Liver (tissue), 9 donors: ENCODE data around the gene CFAP90. TPM values are rescaled to one million over a fixed set of nuclear protein-coding genes. Genes with fewer than 3 reads are reported as not detected.

ENCODE experiments used
- DNase-seq: peaks from one replicate; pipeline ENCODE4 v3.0.0-alpha.2; 2017; ENCODE audit warnings: low spot score
- H3K27ac ChIP-seq, 2 donors: one replicate each; pipeline ENCODE4 v1.7.0; 2013; ENCODE audit warnings: inconsistent platforms in 2 of 2, low read length in 2 of 2, control low read depth in 1 of 2, low read depth in 1 of 2, mild to moderate bottlenecking in 1 of 2
- H3K27me3 ChIP-seq, 4 donors: one replicate each; pipeline versions ENCODE4 v1.6.1 to v1.7.0; 2013; ENCODE audit warnings: low read length in 3 of 4, inconsistent platforms in 1 of 4, mild to moderate bottlenecking in 1 of 4, moderate library complexity in 1 of 4; ENCODE audit not compliant: control insufficient read depth in 4 of 4, insufficient read depth in 4 of 4
- H3K36me3 ChIP-seq, 4 donors: one replicate each; pipeline versions ENCODE4 v1.6.1 to v1.7.0; 2013; ENCODE audit warnings: low read length in 3 of 4, mild to moderate bottlenecking in 3 of 4, low read depth in 1 of 4, moderate library complexity in 1 of 4; ENCODE audit not compliant: control insufficient read depth in 4 of 4, insufficient read depth in 3 of 4
- H3K4me1 ChIP-seq, 4 donors: one replicate each; pipeline versions ENCODE4 v1.6.1 to v1.7.0; 2013; ENCODE audit warnings: low read length in 3 of 4, mild to moderate bottlenecking in 3 of 4, moderate library complexity in 1 of 4; ENCODE audit not compliant: control insufficient read depth in 4 of 4, insufficient read depth in 4 of 4
- H3K4me3 ChIP-seq, 3 donors: one replicate each; pipeline versions ENCODE4 v1.6.1 to v1.7.0; 2013; ENCODE audit warnings: low read length in 3 of 3, control low read depth in 1 of 3, low read depth in 1 of 3, mild to moderate bottlenecking in 1 of 3
- H3K9ac ChIP-seq, 2 donors: one replicate each; pipeline ENCODE4 v1.7.0; 2013; ENCODE audit warnings: low read length in 2 of 2, mild to moderate bottlenecking in 2 of 2, moderate library complexity in 2 of 2, control low read depth in 1 of 2, low read depth in 1 of 2
- H3K9me3 ChIP-seq, 4 donors: one replicate each; pipeline versions ENCODE4 v1.6.1 to v1.7.0; 2013; ENCODE audit warnings: low read length in 3 of 4; ENCODE audit not compliant: control insufficient read depth in 4 of 4
- CTCF ChIP-seq: fragments of 150-350 bp; IDR thresholded peaks from 2 replicates; pipeline ENCODE4 v1.5.1; 2017; ENCODE audit warnings: improper control_type of control experiment, low read depth, low read length; ENCODE audit not compliant: missing input control
- EGR1 ChIP-seq, 2 donors: IDR thresholded peaks; 2 replicates each; pipeline ENCODE4 v1.6.1; 2016 to 2018; ENCODE audit warnings: antibody characterized with exemption in 2 of 2, low read depth in 2 of 2
- FOXA1 ChIP-seq: IDR thresholded peaks from 2 replicates; pipeline ENCODE4 v1.6.1; 2016; ENCODE audit warnings: antibody characterized with exemption
- FOXA2 ChIP-seq: IDR thresholded peaks from 2 replicates; pipeline ENCODE4 v1.6.1; 2016; ENCODE audit warnings: antibody characterized with exemption
- GABPA ChIP-seq, 2 donors: IDR thresholded peaks in 1 of 2; conservative IDR thresholded peaks in 1 of 2; 2 replicates each; pipeline ENCODE4 v1.6.1; 2016; ENCODE audit warnings: antibody characterized with exemption in 2 of 2, mild to moderate bottlenecking in 1 of 2, moderate library complexity in 1 of 2
- HNF4A ChIP-seq, 2 donors: conservative IDR thresholded peaks; 2 replicates each; pipeline ENCODE4 v1.6.1; 2016; ENCODE audit warnings: antibody characterized with exemption in 2 of 2, mild to moderate bottlenecking in 2 of 2
- HNF4G ChIP-seq: IDR thresholded peaks from 2 replicates; pipeline ENCODE4 v1.6.1; 2016; ENCODE audit warnings: antibody characterized with exemption
- JUND ChIP-seq, 2 donors: IDR thresholded peaks; 2 replicates each; pipeline ENCODE4 v1.6.1; 2016; ENCODE audit warnings: antibody characterized with exemption in 2 of 2
- MAX ChIP-seq: IDR thresholded peaks from 2 replicates; pipeline ENCODE4 v1.6.1; 2016; ENCODE audit warnings: antibody characterized with exemption
- NR2F2 ChIP-seq: IDR thresholded peaks from 2 replicates; pipeline ENCODE4 v1.6.1; 2016; ENCODE audit warnings: antibody characterized with exemption
- RXRA ChIP-seq, 2 donors: IDR thresholded peaks; 2 replicates each; pipeline ENCODE4 v1.6.1; 2017 to 2018; ENCODE audit warnings: antibody characterized with exemption in 2 of 2, mild to moderate bottlenecking in 1 of 2
- SP1 ChIP-seq: IDR thresholded peaks from 2 replicates; pipeline ENCODE4 v1.6.1; 2018; ENCODE audit warnings: antibody characterized with exemption, mild to moderate bottlenecking
- TAF1 ChIP-seq: conservative IDR thresholded peaks from 2 replicates; pipeline ENCODE4 v1.6.1; 2016; ENCODE audit warnings: antibody characterized with exemption, mild to moderate bottlenecking
- YY1 ChIP-seq: IDR thresholded peaks from 2 replicates; pipeline ENCODE4 v1.6.1; 2016; ENCODE audit warnings: antibody characterized with exemption, mild to moderate bottlenecking
- ZBTB33 ChIP-seq: IDR thresholded peaks from 2 replicates; pipeline ENCODE4 v1.6.1; 2016; ENCODE audit warnings: antibody characterized with exemption
- WGBS: extraction: QIAGEN DNeasy Blood & Tissue Kit; methylation state at CpG from one replicate; pipeline ENCODE4 v1.1.7; 2013; 5-methylcytosine and 5-hydroxymethylcytosine counted together
- polyA plus RNA-seq, 2 donors: library from polyadenylated mRNA; stranded (reverse) in 1 of 2; unstranded in 1 of 2; fragments of 200-250 nt in 1 of 2; fragments of >200 nt in 1 of 2; fragmentation: Nextera tagmentation in 1 of 2; extraction: Ambion mirVana in 1 of 2; gene quantifications; one replicate each; pipeline versions ENCODE4 v1.2.1 to v1.2.3, GENCODE V29; 2013 to 2015
- total RNA-seq, 2 donors: library from RNA; depleted of rRNA; stranded (reverse); fragments of >200 nt; gene quantifications; one replicate each; pipeline ENCODE4 v1.2.3, GENCODE V29; 2014
- TF ChIP-seq, protein P1 (sequence below): IDR thresholded peaks from 2 replicates; pipeline ENCODE4 v1.6.1; 2016; ENCODE audit warnings: antibody characterized with exemption
- TF ChIP-seq, protein P2 (sequence below): IDR thresholded peaks from 2 replicates; pipeline ENCODE4 v1.6.1; 2016; ENCODE audit warnings: antibody characterized with exemption, mild to moderate bottlenecking
- donor health status: healthy.
- donor health status: healthy.
- donor health status: healthy.
- donor health status: healthy.
- donor health status: healthy.

The CFAP90 gene
- total and polyA plus RNA-seq, 4 donors: 0.42 to 1.0 (median 0.59) TPM

GRCh38 chr5:7848296-7848695 lies 2.6 kb downstream of the CFAP90 start:
- Histone ChIP-seq H3K9me3 (no peaks in the 10 kb centered on the region), H3K9ac (no peak overlapping the region), H3K27ac (no peak overlapping the region), H3K27me3 (no peaks in the 10 kb centered on the region), H3K4me1 (peaks cover 4 to 21% (median 16%) of the 10 kb centered on the region in 4 donors), H3K36me3 (no peaks in the 10 kb centered on the region), H3K4me3 (no peak overlapping the region)
- no peak for TF ChIP-seq MAX
- TF ChIP-seq HNF4G: no peak
- TF ChIP-seq, protein P1, sequence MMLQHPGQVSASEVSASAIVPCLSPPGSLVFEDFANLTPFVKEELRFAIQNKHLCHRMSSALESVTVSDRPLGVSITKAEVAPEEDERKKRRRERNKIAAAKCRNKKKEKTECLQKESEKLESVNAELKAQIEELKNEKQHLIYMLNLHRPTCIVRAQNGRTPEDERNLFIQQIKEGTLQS: no peak
- no peak for TF ChIP-seq NR2F2
- no peak for TF ChIP-seq SP1
- no peak for TF ChIP-seq YY1
- TF ChIP-seq, protein P2, sequence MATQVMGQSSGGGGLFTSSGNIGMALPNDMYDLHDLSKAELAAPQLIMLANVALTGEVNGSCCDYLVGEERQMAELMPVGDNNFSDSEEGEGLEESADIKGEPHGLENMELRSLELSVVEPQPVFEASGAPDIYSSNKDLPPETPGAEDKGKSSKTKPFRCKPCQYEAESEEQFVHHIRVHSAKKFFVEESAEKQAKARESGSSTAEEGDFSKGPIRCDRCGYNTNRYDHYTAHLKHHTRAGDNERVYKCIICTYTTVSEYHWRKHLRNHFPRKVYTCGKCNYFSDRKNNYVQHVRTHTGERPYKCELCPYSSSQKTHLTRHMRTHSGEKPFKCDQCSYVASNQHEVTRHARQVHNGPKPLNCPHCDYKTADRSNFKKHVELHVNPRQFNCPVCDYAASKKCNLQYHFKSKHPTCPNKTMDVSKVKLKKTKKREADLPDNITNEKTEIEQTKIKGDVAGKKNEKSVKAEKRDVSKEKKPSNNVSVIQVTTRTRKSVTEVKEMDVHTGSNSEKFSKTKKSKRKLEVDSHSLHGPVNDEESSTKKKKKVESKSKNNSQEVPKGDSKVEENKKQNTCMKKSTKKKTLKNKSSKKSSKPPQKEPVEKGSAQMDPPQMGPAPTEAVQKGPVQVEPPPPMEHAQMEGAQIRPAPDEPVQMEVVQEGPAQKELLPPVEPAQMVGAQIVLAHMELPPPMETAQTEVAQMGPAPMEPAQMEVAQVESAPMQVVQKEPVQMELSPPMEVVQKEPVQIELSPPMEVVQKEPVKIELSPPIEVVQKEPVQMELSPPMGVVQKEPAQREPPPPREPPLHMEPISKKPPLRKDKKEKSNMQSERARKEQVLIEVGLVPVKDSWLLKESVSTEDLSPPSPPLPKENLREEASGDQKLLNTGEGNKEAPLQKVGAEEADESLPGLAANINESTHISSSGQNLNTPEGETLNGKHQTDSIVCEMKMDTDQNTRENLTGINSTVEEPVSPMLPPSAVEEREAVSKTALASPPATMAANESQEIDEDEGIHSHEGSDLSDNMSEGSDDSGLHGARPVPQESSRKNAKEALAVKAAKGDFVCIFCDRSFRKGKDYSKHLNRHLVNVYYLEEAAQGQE: no peak
- no peak for TF ChIP-seq ZBTB33
- TF ChIP-seq FOXA2: no peak
- no peak for TF ChIP-seq GABPA (IDR thresholded peaks at IDR 0.05 in 1 of 2, conservative IDR thresholded peaks at IDR 0.05 in 1 of 2)
- TF ChIP-seq EGR1 (IDR thresholded peaks at IDR 0.05; ENCODE audit: low read depth in 2 of 2): no peak
- TF ChIP-seq HNF4A (conservative IDR thresholded peaks at IDR 0.05): no peak
- no peak for TF ChIP-seq RXRA (IDR thresholded peaks at IDR 0.05)
- TF ChIP-seq CTCF: no peak
- no peak for DNase-seq
- WGBS: 86% methylated on average over 2 of the region's 2 CpGs

- no peak for DNase-seq
- no peak overlapping the region for H3K27ac ChIP-seq
- H3K4me3 ChIP-seq: no peak overlapping the region
- peaks cover 0 to 8% (median 7%) of the 10 kb centered on the region in 4 donors for H3K4me1 ChIP-seq
- no peak overlapping the region for H3K9ac ChIP-seq
- 93% methylated on average over 5 of the region's 5 CpGs for WGBS
- H3K36me3 ChIP-seq: no peaks in the 10 kb centered on the region
- no peaks in the 10 kb centered on the region for H3K27me3 ChIP-seq
- H3K9me3 ChIP-seq: no peaks in the 10 kb centered on the region
- TF ChIP-seq TAF1: no peak
- TF ChIP-seq, protein P1: no peak
- TF ChIP-seq YY1: no peak
- TF ChIP-seq HNF4G: no peak
- no peak for TF ChIP-seq JUND (IDR thresholded peaks at IDR 0.05)
- TF ChIP-seq GABPA (IDR thresholded peaks at IDR 0.05 in 1 of 2, conservative IDR thresholded peaks at IDR 0.05 in 1 of 2): no peak
- TF ChIP-seq FOXA2: no peak
- no peak for TF ChIP-seq FOXA1
- no peak for TF ChIP-seq SP1
- TF ChIP-seq, protein P2: no peak
- TF ChIP-seq ZBTB33: no peak
These were observed 4.6 kb downstream of the CFAP90 start for GRCh38 chr5:7846327-7846726.
